GM21526 (cell line): ENCODE measurements around the gene SPHK2.
"Not testable (repeated sequence)": the region's sequence is repeated elsewhere in the genome, so short reads cannot be mapped to it uniquely, and the experiment has no call there.

ENCODE experiments used
- ATAC-seq: cut with Tn5 transposase; IDR thresholded peaks from one replicate; pipeline ENCODE4 v1.9.1; 2021; ENCODE audit warnings: moderate library complexity; ENCODE audit not compliant: unreplicated experiment, low FRiP score

SPHK2 gene

DNA sequence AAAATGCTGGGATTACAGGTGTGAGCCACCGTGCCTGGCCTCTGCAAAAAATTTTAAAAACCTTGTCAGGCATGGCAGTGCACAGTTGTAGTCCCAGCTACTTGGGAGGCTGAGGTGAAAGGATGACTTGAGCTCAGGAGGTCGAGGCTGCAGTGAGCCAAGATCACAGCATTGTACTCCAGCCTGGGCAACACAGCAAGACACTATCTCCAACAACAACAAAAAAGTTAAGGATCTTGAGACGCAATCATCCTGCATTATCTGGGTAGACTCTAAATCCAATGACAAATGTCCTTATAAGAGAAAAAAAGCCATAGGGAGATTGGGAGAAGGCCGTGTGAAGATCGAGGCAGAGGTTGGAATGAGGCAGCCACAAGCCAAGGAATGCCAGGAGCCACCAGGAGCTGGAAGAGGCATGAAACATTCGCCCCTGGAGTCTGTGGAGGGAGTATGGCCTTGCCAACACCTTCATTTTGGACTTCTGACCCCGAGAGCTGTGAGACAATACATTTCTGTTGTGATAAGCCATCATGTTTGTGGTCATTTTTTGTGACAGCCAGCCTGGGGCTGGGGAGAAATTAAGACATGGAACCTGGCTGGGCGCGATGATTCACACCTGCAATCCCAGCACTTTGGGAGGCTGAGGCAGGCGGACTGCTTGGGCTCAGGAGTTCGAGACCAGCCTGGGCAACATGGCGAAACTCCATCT lies 31.8 kb downstream of the SPHK2 start:
- no peak for ATAC-seq

DNA sequence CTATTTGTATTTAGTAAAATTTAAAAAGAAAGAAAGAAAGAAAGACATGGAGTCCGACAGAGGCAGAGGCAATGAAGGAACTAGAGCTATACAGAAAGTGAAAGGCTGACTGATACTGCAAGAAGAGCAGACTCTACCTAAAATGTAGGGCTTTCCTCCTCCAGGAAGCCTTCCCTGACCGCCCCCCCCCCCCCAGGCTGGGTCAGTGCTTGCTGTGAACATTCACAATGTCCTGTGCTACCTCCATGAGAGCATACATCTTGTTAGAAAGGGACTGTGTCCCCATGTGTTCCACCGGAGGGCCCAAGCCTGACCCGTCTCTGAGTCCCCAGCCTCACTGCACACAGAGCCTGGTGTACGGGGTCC lies 32.4 kb downstream of the SPHK2 start:
- ATAC-seq, result no peak

DNA sequence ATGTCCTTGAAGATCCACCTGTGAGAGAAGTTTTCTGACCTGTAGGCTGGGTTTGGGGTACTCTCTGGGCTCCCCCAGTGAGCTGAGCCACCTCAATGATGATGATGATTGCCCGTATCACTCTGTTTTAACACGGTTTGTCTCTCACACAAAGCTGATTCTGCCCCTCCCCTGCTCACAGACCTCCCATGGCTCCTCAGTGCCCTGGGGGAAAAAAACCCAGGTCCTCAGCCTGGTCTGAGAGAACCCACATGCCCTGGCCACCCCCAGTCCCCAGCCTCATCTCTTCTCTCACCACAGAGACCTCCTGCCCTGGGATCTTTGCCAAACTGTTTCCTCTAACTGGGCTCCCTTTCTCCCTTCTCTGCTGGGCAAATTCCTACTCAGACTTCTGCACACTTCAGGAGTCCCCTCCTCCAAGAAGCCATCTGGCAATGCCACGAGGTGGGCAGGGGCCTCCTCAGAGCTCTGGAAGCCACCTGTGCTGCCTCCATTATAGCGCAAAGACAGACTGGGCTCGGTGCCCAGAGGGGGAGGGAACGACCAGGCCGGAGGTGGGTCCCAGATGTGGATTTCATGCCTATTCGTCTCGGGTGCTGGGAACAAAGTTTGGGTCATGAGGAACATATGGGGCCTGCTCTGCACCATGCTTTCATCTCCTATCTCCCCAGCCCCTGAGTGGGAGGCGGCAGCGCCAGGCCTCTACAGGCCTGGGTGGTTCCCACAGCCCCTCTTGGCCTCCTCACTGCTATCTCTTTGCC lies 35.2 kb downstream of the SPHK2 start:
- no peak for ATAC-seq

DNA sequence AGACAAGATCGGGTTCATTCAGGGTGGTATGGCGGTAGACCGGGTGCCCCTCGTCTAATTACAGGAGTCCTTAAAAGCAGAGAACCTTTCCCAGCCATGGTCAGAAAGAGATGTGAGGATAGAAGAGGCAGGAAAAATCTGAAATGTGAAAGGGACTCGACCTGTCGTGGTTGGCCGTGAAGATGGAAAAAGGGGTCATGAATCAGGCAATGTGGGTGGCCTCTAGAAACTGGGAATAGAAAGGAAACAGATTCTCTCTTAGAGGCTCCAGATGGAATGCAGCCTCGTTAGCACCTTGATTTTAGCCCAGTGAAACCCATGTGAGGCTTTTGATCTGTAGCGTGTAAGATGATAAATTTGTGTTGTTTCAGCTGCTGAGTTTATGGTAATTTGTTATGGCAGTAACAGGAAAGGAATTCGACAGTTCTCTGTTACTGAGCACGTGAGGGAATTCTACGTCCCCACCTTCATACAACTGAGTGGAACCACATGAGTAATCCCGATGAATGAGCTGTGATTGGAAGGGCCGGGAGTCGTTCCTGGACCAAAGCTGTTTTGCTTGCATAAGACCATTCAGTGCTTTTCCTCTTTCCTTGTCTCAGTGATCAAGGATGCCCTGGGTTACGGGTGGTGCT lies 37.7 kb downstream of the SPHK2 start:
- ATAC-seq, result no peak

DNA sequence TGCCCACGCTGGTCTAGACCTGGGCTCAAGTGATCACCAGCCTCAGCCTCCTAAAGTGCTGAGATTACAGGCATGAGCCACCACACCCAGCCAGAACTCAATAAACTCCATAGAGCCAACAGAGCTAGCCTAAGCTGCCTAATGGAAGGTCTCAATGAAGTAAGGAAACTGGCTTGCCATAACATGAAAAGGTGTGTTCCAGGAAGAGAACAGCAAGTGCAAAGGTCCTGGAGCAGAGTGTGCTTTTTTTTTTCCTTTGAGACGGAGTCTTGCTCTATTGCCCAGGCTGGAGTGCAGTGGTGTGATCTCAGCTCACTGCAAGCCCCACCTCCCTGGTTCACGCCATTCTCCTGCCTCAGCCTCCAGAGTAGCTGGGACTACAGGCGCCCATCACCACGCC lies 38.5 kb downstream of the SPHK2 start:
- ATAC-seq, result not testable (repeated sequence)

DNA sequence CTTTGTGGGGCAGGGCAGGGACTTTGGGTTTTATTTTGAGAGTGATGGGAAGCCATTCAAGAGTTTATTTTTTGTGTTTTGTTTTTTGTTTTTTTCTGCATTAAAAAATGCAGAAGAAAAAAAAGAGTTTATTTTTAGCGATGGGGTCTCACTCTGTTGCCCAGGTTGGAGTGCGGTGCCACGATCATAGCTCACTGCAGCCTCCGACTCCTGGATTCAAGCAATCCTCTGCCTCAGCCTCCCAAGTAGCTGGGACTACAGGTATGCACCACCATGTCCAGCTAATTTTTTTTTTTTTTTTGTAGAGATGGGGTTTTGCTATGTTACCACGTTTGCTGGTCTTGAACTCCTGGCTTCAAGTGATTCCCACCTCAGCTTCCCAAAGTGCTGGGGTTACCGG lies 39.2 kb downstream of the SPHK2 start:
- no peak for ATAC-seq

DNA sequence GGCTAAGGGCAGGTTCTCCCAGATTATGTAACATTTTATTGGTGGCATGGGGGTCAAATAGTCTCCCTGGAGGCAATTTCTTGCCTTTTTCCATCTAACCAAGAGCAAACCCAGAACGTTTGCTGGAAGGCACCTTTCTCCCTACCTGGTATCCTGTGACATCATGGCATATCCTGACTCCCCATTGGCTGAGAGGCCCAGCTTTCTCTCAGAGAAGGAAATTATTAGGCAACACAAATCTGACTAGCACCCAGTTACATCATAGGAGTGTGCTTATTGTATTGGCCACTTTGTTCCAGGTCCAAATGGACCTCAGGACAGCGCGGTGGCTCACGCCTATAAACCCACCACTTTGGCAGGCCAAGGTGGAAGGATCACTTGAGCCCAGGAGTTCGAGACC lies 40.5 kb downstream of the SPHK2 start:
- no peak for ATAC-seq

DNA sequence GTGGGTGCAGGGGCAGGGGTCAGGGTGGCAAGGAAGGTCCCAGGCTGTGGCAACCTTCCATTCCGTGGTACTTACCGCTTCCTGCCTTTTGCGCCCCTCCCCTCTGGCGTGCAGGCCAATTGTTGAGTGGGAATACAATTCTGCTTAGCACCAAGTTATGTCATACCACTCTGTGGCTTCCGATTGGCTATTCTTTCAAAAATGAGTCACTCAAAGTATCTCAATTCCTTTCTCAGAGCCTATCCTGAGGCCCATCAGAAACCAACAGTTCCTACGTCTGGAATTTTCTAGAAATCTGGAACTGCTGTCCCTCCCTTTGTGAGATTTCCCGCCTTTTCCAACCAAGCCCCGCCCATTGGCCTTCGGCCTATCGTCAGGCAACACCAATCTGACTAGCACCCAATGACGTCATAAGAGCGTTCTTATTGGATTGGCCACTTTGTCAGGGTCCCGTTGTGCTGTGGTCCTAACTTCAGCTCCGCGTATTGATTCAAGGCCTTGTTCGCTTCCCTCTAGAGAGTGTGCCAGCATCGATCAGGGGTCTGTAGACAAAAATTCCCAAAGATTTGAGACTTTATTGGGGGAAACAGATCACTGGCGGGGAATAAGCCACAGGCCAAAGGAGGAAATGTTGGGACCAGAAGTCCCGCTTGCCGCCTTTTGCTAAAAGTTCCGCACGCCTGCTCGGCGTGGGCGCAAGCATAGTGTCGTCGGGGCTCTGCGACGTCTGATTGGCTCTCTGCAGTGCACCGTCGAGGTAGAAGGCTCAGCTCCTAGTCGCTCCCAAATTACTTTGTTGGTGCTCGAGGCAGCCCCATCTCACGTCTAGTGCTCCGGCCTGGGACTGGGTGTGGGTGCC lies 41.8 kb downstream of the SPHK2 start:
- ATAC-seq, result no peak

DNA sequence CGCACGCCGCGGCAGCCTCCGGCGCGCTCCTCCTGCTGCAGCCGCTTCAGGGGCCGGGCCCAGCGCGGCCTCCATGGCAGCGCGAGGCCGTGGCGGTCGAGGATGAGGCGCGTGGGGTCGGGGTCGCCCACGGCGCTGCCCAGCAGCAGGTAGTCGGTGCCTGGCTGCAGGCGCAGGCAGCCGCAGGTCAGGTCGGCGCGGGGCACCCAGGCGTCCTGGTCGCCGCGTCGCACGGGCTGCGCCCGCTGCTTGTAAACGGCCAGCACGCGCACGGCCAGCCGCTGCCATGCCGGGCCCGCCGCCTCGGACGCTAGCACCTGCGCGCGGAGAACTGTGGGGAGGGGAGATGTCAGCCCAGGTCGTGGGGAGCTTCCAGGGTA lies 42.4 kb downstream of the SPHK2 start:
- no peak for ATAC-seq

DNA sequence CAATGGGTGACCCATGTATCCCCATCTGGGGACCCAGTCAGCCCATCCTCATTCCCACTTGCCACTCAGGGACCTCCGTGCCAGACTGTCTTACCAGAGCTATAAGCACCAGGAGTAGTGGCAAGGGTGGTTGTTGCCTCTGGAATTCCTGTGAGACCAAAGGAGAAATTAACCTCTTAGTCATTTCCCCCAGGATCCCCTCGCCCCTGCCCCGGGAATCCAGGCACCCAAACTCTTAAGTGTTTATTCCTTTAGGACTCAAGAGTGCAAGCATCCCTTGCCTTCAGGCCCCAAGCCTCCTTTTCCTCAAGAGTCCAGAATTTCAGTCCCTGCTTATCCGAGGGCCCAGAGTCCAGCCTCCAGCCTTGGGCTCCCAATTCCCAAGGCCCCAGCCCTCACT lies 44.4 kb downstream of the SPHK2 start:
- no peak for ATAC-seq

DNA sequence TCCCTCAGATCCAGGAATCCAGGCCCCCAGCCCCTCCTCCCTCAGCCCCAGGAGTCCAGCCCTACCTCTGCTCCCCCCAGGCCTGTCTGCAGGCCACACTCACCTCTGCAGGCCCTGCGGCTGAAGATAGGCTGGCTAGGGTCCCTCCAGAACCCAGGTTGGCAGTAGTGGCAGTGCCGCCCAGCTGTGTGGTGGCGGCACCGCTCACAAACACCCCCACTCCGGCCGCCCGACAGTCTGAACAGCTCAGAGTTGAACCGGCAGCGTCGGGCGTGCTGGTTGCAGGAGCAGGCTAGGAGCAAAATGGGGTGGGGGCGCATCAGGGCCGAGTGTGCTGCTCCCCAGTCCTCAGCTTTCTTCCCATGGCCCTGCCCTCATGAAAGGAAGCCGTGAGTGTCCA lies 45.2 kb downstream of the SPHK2 start:
- ATAC-seq, result no peak

DNA sequence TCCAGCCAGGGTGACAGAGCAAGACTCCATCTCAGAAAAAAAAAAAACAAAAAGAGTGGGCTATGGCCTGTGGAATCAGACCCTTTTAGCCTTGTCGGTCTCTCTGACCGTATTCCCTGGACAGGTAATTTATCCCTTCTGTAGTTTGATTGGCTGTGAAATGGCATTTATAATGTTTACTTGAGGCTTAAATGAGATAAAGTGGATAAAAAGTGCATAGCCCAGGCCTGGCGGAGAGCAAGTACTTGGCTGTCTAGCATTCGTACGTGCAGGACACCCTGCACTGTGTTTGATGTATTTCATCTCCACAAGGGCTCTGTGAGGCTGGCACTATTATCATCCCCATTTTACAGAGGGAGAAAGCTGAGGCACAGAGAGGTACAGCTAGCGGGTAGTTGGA lies 46.5 kb downstream of the SPHK2 start:
- no peak for ATAC-seq

DNA sequence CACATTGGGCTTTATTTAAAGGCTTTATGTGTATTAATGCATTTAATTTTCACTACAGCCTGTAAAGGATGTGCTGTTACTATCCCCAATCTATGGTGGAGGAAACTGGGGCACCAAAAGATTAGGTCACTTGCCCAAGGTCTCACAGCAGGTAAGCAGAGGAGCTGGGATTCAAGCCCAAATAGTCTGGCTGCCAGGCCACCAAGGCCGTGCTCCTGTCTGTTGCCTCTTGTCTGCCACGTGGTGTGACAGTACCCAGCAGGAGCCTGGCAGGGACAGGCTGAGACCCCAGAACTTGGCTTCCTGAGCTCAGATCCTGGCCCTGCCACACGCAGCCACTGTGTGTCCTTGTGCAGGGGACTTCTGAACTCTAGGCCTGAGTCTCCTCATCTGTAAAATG lies 49.0 kb downstream of the SPHK2 start:
- no peak for ATAC-seq

DNA sequence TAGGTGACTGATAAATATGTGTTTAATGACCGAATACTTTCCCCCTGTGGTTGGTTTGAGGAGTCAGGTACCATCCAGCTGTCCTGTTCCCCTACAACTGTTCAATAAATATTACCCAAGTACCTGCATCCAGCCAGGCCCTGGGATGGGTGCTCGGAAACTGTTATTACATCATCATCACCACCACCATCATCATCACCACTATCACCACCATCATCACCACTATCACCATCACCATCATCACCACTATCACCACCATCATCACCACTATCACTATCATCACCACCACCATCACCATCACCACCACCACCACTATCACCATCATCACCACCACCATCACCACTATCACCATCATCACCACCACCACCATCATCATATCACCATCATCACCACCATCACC lies 49.5 kb downstream of the SPHK2 start:
- no peak for ATAC-seq

DNA sequence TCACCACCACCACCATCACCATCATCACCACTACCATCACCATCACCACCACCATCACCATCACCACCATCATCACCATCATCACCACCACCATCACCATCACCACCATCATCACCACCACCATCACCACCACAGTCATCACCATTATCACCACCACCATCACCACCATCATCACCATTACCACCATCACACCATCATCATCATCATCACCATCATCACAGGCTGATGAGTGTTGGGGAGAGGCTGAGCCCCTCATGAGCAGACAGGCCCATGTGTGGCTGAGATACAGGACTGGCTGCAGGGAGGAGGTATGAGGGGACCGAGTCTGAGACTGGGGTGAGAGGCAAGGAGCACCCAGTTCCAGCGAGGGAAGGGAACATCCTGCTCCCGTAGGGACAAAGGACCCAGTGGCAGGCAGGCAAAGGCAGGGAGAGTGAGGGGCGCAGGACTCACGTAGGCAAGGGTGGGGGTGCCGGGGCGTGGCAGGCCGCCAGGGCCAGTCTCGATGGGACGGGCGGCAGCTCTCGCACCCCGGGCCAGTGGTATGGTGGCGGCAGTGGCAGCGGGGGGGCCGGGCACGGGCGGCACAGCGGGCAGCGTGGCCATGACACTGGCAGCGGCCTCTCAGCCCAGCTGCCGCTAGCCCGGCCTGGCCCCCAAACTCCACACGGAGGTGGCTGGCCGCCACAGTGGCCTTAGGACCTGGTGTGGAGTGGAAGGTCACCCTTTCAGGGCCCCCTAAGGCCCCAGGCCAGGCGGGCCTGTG lies 50.8 kb downstream of the SPHK2 start:
- ATAC-seq, result no peak

DNA sequence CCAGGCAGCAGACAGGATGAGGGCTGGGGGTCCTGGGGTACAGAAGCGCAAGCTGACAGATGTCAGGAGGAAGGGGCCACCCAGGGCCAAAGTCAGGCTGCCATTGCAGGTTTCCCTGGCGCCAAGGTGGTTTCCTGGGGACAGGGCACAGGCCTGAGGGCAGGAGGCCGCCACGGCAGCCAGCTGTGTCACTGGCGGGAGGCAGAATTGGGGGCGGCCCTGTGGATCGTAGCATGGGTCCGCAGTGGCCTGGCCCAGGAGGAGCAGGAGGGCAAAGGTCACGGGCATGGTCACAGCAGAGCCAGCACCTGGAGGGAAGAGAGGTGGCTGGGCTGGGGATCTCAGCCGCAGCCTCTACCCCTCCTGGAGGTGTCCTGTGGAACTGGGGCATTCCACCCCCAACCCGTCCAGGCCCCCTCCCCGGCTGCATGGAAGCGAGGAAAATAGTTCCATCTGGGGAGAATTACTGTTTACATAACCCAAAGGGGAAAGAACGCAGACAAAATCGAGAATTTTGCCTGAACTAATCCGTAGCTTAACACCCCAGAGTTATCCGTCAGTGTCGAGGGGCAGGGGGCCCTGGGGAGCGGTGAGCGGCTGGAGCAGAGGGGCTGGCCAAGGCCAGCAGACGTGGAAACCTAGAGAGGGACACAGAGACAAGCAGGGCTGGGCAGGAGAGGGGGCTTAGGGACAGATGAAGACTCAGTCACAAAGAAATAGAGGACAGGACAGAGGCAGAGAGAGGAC lies 51.6 kb downstream of the SPHK2 start:
- no peak for ATAC-seq

DNA sequence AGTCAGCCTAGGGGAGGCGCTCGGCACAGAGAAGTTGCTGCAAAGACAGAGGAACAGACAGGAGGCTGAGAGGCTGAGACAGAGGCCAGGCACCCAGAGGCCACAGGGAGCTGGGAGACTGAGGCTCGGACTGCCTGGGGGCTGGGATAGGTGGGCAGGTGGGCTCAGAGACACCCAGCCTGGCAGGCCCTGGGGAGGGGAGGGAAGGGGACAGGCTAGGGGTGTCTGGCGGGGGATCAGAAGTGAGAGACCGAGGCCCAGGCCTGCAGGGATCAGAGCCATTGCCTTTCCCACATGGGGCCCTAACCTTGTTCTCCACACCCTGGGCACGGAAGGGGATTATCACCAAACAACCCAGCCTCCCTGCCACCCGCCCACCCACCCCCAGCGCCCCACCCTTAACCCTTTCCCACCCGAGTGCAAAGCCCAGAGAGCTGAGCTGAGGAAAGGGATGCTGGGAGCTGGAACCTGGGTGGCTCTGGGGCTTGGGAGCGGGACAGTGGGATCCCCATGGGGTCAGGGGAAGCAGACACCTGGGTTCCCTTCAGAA lies 52.2 kb downstream of the SPHK2 start:
- ATAC-seq, result no peak

DNA sequence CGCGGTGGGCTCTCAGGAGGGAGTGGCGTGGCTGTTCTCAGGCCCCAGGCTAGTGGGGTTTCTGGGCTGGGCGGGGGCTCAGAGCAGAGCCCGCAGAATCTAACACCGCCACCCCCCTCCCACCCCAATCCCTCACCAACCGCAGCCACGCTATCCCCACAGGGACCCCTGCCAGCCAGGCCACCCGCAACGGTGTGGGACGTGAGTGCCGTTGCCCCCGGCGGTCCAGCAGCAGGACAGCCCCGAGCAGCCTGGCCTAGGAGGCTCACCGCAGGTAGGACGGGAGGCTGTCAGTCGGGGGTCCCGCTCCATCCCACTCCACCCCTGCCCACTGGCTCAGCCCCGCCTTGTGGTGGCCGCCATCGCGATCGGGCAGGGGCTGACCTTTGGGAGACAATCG lies 53.7 kb downstream of the SPHK2 start, which contains the start of gene NTN5:
Gene NTN5 (minus strand): TSS at position 24 of the 400 bp plus-strand sequence. CDS start 2,031 bp downstream, outside the sequence.
- no peak for ATAC-seq

DNA sequence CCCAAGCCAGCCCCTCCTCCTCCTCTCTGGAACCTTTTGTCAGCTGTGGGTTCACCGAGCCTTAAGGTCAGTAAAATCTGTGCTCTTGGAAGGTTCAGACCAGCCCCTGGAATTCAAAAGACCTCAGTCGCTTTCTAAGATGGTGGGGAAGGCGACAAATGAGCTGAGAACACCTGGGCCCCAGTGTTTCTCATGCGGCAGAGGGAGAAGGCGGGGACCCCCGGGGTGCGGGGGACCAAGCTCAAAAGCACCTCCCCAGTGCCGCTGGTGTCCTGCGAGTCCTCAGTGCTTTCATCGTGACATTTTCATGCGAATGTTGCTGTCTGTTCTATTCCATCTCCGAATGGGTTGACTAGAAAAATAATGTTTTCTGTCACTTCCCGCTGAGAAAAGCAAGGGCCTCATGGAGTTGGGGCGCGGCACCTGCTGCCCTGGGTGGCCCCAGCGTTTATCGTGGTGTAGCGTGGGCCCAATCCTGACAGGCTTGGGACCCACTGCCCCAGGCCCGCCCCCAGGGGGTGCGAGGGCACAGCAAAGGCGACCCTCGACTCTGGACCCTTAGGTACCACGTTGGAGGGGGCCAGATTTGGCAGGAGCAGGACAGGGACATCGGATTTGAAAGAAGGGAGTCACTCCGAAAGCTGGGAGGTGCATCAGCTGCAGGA lies 54.3 kb downstream of the SPHK2 start:
- ATAC-seq, result no peak
